GM23338 (cell line): Measurements from ENCODE around the gene GLDC. TPM values are rescaled to one million over a fixed set of nuclear protein-coding genes. Genes with fewer than 3 reads are reported as not detected.
A peak's percentile ranks its signal among the peaks of the same experiment; 100 is the strongest.

ENCODE experiments used
- ATAC-seq: fragments of 200-7000 bp; cut with Tn5 transposase; 3 replicates; pipeline ENCODE4 v1.9.1; 2020
- DNase-seq: peaks from one replicate; pipeline ENCODE4 v3.0.0-alpha.2; 2015; ENCODE audit warnings: low spot score
- H2AFZ ChIP-seq: fragments of 200-600 bp; sonication (generic); 2 replicates; pipeline ENCODE4 v1.8.0; 2016; ENCODE audit warnings: antibody characterized with exemption, mild to moderate bottlenecking, moderate library complexity
- H3F3A ChIP-seq: fragments of 200-600 bp; sonication (generic); replicated peaks from 2 replicates; pipeline ENCODE4 v1.8.0; 2017; ENCODE audit warnings: antibody characterized with exemption, mixed run types, low read depth
- H3K27ac ChIP-seq: fragments of 200-600 bp; sonication (generic); 2 replicates; pipeline ENCODE4 v1.6.1; 2016; ENCODE audit warnings: low read depth
- H3K27me3 ChIP-seq: fragments of 200-600 bp; sonication (generic); 2 replicates; pipeline ENCODE4 v1.8.0; 2016; ENCODE audit warnings: mild to moderate bottlenecking, mixed run types, moderate library complexity; ENCODE audit not compliant: insufficient read depth
- H3K36me3 ChIP-seq: fragments of 200-600 bp; sonication (generic); 2 replicates; pipeline ENCODE4 v1.8.0; 2016; ENCODE audit warnings: mild to moderate bottlenecking; ENCODE audit not compliant: insufficient read depth
- H3K4me1 ChIP-seq: fragments of 200-600 bp; sonication (generic); 2 replicates; pipeline ENCODE4 v1.8.0; 2016; ENCODE audit warnings: mild to moderate bottlenecking, moderate library complexity; ENCODE audit not compliant: insufficient read depth
- H3K4me2 ChIP-seq: fragments of 200-600 bp; sonication (generic); 2 replicates; pipeline ENCODE4 v1.7.1; 2017; ENCODE audit warnings: mixed run types
- H3K4me3 ChIP-seq: fragments of 200-600 bp; sonication (generic); 2 replicates; pipeline ENCODE4 v1.6.1; 2016; ENCODE audit warnings: mixed run types
- H3K79me2 ChIP-seq: fragments of 200-600 bp; sonication (generic); replicated peaks from 2 replicates; pipeline ENCODE4 v1.8.0; 2017; ENCODE audit warnings: mild to moderate bottlenecking; ENCODE audit not compliant: insufficient read depth
- H3K9me2 ChIP-seq: fragments of 200-600 bp; sonication (generic); 2 replicates; pipeline ENCODE4 v1.8.0; 2017; ENCODE audit not compliant: insufficient read depth
- H4K20me1 ChIP-seq: fragments of 200-600 bp; sonication (generic); replicated peaks from 2 replicates; pipeline ENCODE4 v1.8.0; 2017; ENCODE audit warnings: mild to moderate bottlenecking; ENCODE audit not compliant: insufficient read depth
- H3K27ac Mint-ChIP-seq: 2 replicates; pipeline ENCODE4 v1.8.0; 2020; ENCODE audit warnings: inconsistent platforms, mild to moderate bottlenecking, moderate library complexity, mixed read lengths
- H3K27me3 Mint-ChIP-seq: 3 replicates; pipeline ENCODE4 v1.8.0; 2022; ENCODE audit warnings: low read depth, mild to moderate bottlenecking, moderate library complexity, mixed read lengths, inconsistent platforms; ENCODE audit not compliant: insufficient read depth, poor library complexity
- H3K36me3 Mint-ChIP-seq: 3 replicates; pipeline ENCODE4 v1.8.0; 2021; ENCODE audit warnings: low read depth, mild to moderate bottlenecking, inconsistent platforms, moderate library complexity, mixed read lengths
- H3K4me1 Mint-ChIP-seq: 3 replicates; pipeline ENCODE4 v1.8.0; 2020; ENCODE audit warnings: mild to moderate bottlenecking, inconsistent platforms, mixed read lengths
- H3K4me3 Mint-ChIP-seq: 3 replicates; pipeline ENCODE4 v1.8.0; 2021; ENCODE audit warnings: moderate library complexity, mild to moderate bottlenecking, inconsistent platforms, mixed read lengths
- H3K9me3 Mint-ChIP-seq: 3 replicates; pipeline ENCODE4 v1.8.0; 2020; ENCODE audit warnings: moderate library complexity, mild to moderate bottlenecking, inconsistent platforms, mixed read lengths
- CREB1 ChIP-seq: fragments of 250-450 bp; sonication (Bioruptor Pico); IDR thresholded peaks from 2 replicates; pipeline ENCODE4 v1.5.0; 2020; ENCODE audit warnings: low read depth, mild to moderate bottlenecking, moderate library complexity
- EZH2 ChIP-seq: fragments of 200-600 bp; sonication (generic); IDR thresholded peaks from one replicate; pipeline ENCODE4 v1.8.0; 2017; ENCODE audit warnings: antibody characterized with exemption, mild to moderate bottlenecking, low read depth; ENCODE audit not compliant: unreplicated experiment
- EZH2phosphoT487 ChIP-seq: fragments of 200-600 bp; sonication (generic); IDR thresholded peaks from one replicate; pipeline ENCODE4 v1.8.1; 2018; ENCODE audit warnings: antibody characterized with exemption; ENCODE audit not compliant: unreplicated experiment
- JUNB ChIP-seq: IDR thresholded peaks from one replicate; pipeline ENCODE4 v1.6.1; 2016; ENCODE audit warnings: antibody characterized with exemption; ENCODE audit not compliant: unreplicated experiment
- POLR2AphosphoS5 ChIP-seq: IDR thresholded peaks from 2 replicates; pipeline ENCODE4 v1.6.1; 2016; ENCODE audit warnings: antibody characterized with exemption, low read depth
- STAT1 ChIP-seq: IDR thresholded peaks from one replicate; pipeline ENCODE4 v1.6.1; 2016; ENCODE audit warnings: antibody characterized with exemption; ENCODE audit not compliant: unreplicated experiment
- ZNF114 ChIP-seq: fragments of 250-450 bp; sonication (Bioruptor Pico); IDR thresholded peaks from 2 replicates; pipeline ENCODE4 v1.5.0; 2020; ENCODE audit warnings: mild to moderate bottlenecking, moderate library complexity
- polyA plus RNA-seq: library from polyadenylated mRNA; unstranded; fragments of >200 nt; fragmentation: Nextera tagmentation; extraction: Ambion mirVana; gene quantifications from 2 replicates; pipeline ENCODE4 v1.2.1, GENCODE V29; 2016
- total RNA-seq: library from RNA; depleted of rRNA; stranded (reverse); fragments of >200 nt; shearing (Covaris generic); gene quantifications from 2 replicates; pipeline ENCODE4 v1.2.3, GENCODE V29; 2014
- TF ChIP-seq, protein P1 (sequence below), 2 experiments: fragments of 200-600 bp in 1 of 2; sonication (generic) in 1 of 2; conservative IDR thresholded peaks; 2 replicates each; pipeline versions ENCODE4 v1.5.1 to v1.6.1; 2016 to 2017; ENCODE audit warnings: antibody characterized with exemption in 2 of 2, low read depth in 2 of 2, mild to moderate bottlenecking in 2 of 2, moderate library complexity in 1 of 2

The GLDC gene
- total and polyA plus RNA-seq, 2 experiments from 2014 or later: 63.5 to 139 TPM

DNA sequence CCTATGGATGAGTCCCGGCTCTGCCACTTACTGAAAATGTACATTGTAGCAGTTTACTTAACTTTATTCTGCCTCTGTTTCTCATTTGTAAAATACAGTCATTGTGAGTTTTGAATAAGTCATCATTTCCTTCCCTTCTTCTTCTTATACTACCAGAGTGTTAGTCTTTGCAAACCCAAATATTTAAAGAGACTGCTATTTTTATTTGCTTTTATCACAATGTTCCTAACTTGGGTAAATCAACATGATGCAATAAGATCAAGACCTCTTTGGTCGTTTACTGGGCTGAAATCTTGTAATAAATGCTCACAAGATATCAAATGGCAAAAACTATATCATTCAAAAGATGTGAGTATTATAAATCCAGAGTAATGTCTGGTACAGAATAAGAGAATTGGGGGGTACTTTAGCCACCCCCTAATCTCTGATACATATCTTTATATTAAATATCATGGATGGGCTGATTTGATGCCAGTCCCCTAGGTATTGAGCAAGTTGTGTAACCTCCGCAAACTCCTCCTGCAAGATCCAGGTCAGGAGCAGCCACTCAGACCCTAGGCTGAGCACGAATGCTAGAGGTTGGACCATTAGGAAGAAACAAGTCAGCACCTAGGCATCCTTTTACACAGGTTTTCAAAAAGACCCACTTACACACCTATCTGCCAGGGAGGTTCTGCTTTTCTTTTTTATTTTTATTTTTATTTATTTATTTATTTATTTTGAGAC is 13.3 kb upstream of the GLDC start:
- Histone ChIP-seq H3K4me1 (peaks cover 10% of the 10 kb centered on the region; the same call in 1 of the 2 replicates), H3K4me2 (no peak overlapping the region), H3K36me3 (no peaks in the 10 kb centered on the region), H3K4me3 (no peak overlapping the region), H3K27ac (no peak overlapping the region), H3F3A (0 out of 2 replicates have a peak, but pooled peaks cover 9% of the 10 kb centered on the region), H3K79me2 (peaks cover 27% of the 10 kb centered on the region), H3K27me3 (no peaks in the 10 kb centered on the region), H3K9me2 (no peaks in the 10 kb centered on the region), H2AFZ (no peak overlapping the region), H4K20me1 (peaks cover 6% of the 10 kb centered on the region)
- Mint-ChIP-seq H3K36me3 (peaks cover 10% of the 10 kb centered on the region), H3K27me3 (peaks cover 4% of the 10 kb centered on the region), H3K9me3 (no peaks in the 10 kb centered on the region; the same call in 2 of the 3 replicates), H3K4me3 (no peak overlapping the region), H3K4me1 (peaks cover 11% of the 10 kb centered on the region), H3K27ac (no peak overlapping the region; the same call in 1 of the 2 replicates)
- TF ChIP-seq POLR2AphosphoS5 (no peak), STAT1 (no peak), CREB1 (CRISPR knock-in tag) (no peak), ZNF114 (CRISPR knock-in tag) (no peak), EZH2 (no peak), JUNB (no peak), EZH2phosphoT487 (no peak)
- TF ChIP-seq, protein P1, sequence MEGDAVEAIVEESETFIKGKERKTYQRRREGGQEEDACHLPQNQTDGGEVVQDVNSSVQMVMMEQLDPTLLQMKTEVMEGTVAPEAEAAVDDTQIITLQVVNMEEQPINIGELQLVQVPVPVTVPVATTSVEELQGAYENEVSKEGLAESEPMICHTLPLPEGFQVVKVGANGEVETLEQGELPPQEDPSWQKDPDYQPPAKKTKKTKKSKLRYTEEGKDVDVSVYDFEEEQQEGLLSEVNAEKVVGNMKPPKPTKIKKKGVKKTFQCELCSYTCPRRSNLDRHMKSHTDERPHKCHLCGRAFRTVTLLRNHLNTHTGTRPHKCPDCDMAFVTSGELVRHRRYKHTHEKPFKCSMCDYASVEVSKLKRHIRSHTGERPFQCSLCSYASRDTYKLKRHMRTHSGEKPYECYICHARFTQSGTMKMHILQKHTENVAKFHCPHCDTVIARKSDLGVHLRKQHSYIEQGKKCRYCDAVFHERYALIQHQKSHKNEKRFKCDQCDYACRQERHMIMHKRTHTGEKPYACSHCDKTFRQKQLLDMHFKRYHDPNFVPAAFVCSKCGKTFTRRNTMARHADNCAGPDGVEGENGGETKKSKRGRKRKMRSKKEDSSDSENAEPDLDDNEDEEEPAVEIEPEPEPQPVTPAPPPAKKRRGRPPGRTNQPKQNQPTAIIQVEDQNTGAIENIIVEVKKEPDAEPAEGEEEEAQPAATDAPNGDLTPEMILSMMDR (conservative IDR thresholded peaks at IDR 0.05; ENCODE audit: low read depth in 2 of 2): no peak
- ATAC-seq: no peak
- DNase-seq: no peak

DNA sequence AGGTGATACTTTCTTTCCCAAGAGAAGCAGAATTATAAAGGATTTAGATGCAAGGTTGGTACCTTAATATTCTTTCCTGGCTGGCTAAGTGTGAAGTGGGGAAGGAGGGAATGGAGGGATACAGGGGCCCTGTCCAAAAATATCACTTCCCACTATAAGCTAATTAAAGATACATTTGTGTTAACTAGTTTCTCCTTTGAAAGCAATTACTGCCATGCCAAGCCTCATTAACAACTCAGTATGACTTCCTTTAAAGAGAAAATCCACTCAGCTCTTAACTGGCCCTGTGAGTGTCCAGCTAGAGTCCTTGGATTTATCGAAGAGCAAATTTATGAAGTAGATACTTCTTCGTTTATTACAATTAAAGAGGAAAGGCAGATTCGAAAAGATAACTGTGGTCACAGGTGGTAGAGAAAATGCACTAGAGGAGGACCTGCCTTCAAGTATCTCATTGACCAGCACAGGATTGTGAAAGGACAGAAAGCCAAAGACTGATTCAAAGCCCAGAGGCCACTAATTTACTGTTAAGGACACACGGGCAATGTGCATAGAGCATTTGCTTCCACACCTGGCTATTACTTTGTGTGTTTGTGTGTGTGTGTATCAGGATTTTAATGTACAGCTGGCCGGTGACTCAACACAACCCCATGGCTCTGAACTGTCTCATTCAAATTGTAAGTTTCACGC is 11.2 kb upstream of the GLDC start:
- Mint-ChIP-seq H3K36me3 (peaks cover 23% of the 10 kb centered on the region), H3K9me3 (no peaks in the 10 kb centered on the region; the same call in 2 of the 3 replicates), H3K27ac (no peak overlapping the region), H3K4me1 (peaks cover 14% of the 10 kb centered on the region), H3K27me3 (peaks cover 4% of the 10 kb centered on the region), H3K4me3 (no peak overlapping the region)
- Histone ChIP-seq H3K27me3 (no peaks in the 10 kb centered on the region), H4K20me1 (peaks cover 6% of the 10 kb centered on the region), H3K9me2 (no peaks in the 10 kb centered on the region), H3K4me3 (no peak overlapping the region), H3F3A (peaks cover 14% of the 10 kb centered on the region; the same call in 1 of the 2 replicates), H3K79me2 (peaks cover 44% of the 10 kb centered on the region), H2AFZ (no peak overlapping the region), H3K4me2 (no peak overlapping the region), H3K36me3 (no peaks in the 10 kb centered on the region), H3K4me1 (peaks cover 10% of the 10 kb centered on the region; the same call in 1 of the 2 replicates), H3K27ac (peak overlapping the region; percentile 69)
- ATAC-seq (no peak), DNase-seq (no peak)
- no peak for TF ChIP-seq STAT1
